Measurements from ENCODE around the gene CKM.

Gene CKM

DNA sequence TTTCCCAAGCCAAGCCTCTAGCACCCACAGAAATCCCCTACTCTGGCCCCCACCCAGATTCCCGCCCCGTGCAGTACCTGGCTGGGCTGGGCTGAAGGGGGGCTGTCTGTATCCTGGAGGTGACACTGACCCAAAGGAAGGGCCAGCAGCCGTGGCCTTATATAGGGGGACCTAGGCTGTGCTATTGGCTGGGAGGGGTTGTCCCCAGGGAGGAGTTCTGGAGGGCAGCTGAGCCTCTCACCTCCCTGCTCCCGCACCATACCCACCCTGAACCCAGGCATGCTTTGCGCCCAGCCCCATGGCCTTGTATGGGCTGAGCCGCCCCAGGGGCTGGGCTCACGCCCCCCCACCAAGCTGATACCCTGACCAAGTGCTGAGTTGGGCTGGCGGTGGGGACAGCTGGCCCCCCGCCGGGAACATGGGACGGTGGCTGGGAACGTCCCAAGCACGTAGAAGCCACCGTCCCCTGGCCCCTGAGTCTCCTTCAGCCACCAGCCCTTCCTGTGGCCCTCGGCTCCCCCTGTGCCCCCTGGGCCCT lies at the start of gene CKM:
Gene CKM (minus strand): TSS at position 132 of the 538 bp plus-strand sequence. CDS start 3,162 bp downstream, outside the sequence.
- no peak for DNase-seq

DNA sequence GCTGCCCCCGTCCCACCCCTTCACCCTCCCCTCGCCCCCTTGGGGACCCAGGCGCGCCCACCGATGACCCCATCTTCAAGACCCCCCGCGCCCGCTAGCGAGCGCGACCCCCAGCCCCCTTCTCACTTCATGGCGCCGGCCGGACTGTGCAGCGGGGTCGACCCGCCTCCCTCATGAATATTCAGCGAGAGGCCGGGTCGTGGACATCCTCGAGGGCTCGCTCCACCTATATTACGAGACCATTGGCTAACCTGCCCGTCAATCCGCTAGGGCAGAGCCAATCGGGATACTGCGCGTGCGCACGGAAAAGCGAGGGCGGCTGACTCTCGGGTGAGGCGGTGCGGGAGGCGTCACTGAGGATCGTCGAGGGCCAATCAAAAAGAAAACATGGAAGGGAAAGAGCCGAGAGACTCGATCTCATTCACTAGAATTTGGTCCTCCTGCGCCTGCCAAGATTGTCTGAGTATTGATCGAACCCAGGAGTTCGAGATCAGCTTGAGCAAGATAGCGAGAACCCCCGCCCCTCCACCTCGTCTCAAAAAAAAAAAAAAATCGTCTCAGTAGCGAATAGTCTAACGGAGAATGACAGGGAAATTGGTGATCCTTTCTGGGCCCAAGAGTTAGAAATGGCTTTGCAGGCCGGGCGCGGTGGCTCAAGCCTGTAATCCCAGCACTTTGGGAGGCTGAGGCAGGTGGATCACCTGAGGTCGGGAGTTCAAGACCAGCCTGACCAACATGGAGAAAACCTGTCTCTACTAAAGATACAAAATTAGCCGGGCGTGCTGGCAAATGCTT lies 47.9 kb upstream of the CKM start, which contains the start of gene ERCC2:
Gene ERCC2 (minus strand): TSS at position 164 of the 795 bp plus-strand sequence. CDS start 33 bp downstream, at position 131.
- DNase-seq = peak; percentile 100

DNA sequence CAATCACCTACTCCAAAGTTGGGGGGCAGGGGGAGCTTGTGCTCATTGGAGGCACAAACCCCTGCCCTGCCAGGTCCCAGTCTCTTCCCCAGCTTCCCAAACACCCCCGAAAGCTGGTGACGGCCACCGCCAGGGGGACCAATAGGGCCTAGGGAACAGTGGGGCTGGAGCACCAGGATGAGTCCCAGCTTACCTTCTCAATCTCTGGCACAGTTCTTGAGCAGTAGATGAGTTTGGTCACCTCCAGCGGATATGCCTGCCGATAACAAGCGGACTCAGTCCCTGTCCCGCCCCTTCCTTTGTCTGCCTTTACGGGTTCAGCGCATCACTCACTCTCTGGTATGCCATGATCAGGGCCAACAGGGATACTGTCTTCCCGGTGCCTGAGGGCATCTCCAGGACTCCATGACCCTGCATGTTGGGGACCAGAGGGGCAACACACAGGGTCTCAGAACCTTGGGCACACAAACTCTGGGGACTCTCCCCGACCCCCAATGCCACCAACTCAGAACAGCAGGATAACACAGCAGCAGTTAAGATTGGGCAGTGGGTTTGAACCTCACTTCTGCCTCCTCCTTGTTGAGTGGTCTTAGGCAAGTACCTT lies 46.2 kb upstream of the CKM start:
- DNase-seq = no peak

DNA sequence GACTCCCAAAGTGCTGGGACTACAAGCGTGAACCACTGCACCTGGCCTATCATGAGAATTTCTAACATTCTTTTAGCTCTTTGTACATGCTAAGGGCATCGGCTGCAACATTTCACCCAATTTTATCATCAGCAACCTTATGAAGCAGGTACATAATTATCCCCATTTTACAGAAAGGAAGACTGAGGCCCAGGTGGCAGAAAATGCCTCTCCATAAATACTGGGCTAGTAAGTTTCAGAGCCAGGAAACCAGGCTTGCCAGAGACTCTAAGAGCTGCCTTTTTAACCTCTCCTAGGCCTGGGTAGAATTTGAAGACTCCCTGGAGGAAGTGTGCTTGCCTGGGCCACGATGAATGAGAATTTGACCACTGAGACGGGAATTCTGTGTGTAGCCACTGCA lies 45.5 kb upstream of the CKM start:
- no peak for DNase-seq

DNA sequence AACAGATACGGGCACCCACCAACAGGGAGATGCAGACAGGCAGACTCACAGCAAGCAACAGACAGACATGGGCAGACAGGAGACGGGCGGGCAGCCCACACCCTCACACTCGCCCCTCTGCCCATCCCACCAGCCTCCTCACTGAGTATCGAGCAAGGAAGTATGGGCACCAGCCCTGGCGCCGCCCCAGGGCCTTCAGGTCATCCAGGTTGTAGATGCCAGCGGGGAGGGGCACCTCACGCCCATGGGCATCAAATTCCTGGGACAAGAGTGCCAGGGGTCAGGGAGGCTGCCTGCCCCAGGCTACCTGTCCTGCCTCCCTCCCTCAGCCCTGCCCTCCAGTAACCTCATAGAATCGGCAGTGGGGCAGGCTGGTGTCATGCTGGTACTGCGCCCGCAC lies 42.0 kb upstream of the CKM start:
- DNase-seq = no peak

DNA sequence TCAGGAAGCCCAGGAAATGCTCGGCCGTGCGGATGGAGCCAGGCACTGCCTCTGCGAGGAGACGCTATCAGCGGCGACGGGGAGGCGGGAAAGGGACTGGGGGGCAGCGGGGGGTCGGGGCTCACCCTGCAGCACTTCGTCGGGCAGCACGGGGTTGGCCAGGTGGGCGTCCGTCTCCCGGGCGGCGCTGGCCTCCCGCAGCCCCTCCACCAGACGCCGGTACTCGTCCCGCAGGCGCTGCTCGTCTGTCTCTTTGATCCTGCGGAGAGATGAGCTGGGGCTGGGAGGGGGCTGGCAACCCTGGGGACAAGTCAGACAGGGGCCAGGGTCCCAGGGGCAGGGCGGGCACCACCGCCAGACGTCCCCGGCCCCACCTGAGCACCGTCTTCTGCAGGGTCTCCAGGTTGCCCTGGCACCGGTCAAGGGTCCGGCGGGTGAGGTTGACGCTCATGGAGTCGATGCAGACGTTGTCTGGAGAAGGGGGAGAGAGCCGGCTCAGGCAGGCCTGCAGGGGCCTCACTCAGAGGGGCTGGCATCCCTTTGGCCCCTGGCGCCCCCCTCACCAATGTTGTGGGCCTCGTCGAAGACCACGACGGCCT lies 41.3 kb upstream of the CKM start:
- no peak for DNase-seq

DNA sequence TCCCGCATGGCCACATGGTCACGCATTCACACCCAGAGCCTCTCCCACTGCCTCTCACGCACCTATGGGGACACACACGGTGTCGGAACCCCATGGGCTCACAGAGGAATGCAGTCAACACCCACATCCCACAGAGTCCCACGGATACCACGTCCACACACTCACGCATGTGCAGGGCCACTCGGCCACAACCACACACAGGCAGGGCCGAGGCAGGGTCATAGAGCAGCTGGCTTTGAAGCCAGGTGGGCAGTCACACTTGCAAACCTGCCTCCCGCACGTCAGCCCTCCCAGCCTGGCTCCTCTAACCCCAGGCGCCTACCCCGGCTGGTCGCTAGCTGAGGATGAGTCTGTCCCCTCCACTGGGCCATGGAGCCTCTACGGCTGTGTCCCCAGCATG lies 39.6 kb upstream of the CKM start:
- DNase-seq = no peak

DNA sequence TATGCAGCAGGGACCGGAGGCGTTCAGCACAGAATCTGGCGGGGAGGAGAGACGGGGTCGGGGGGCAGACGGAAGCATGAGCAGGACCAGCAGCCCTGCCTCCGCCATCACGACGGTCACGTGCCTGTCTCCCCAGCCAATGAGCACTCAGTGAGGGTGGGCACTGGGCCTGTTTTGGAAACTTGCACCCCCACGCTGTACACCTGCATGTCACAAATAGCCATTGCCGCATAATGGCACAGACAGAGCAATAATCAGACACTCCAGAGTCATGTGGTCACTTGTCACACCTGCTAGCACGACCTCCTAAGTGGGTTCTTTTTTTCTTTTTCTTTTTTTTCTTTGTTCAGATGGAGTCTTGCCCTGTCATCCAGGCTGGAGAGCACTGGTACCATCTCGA lies 38.9 kb upstream of the CKM start:
- DNase-seq = no peak

DNA sequence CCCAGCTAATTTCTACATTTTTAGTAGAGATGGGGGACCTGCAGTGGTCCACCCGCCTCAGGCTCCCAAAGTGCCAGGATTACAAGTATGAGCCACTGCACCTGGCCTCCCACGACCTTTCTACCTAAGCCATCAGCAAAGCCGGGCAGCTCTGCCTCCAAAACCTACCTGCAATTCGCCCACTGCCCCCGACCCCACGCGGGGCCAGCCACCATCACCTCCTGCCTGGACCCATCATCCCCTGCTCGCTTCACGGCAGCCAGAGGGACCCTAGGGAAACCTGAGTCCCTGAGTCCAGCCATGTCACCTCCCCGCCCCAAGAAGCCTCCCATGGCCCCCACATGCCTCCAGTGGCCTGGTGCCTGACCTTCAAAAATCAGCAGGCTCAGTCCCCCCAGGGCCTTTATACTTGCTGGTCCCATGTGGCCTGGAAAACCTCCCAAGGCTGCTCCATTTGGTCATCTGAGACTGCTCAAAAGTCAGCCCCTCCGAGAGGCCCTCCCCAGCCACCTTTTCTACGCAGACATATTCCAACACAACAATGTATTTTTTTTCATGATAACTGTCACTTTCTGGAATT lies 35.6 kb upstream of the CKM start:
- no peak for DNase-seq

DNA sequence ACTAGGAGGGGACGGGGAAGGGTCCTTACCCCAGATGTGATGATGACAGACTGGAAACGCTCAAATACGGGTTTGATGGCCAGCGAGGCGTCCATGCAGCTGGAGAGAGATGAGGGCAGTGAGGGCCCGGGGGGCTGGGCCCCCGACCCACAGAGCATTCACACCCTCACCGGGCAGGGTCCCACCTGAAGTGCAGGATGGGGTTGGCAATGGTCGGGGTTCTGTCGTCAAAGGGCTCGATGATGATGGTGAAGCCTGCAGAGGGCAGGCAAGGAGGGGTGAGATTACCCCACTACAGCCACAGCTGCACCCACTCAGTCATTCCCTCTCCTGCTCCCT lies 34.7 kb upstream of the CKM start:
- no peak for DNase-seq

DNA sequence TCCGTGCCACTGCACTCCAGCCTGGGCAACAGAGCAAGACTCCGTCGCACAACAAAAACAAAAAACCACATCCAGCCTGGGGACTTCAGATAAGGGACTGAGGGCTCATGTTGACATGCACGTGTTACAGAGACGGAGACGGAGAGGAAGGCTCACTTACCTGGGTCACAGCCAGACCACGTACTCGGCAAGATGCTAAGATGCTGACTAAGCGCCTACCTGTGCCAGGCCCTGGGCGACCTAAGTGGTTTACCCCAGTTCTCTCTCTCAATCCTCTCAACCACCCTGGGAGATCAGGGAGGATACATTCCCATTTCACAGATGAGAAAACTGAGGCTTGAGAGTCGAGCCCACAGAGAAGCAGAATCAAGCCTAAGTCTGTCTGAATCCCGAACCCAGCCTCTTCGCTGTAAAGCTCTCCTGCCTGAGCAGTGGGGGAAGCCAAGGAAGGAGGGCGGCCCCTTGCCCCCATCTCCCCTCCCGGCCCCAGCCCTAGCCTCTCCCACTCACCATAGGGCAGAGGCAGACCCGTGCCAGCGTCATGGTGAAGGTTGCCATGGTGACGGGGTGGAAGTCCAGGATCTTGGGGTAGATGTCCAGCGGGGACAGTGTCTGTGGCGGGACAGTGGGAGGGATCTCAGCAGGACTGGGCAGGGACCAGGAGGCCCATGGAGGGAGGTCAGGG lies 34.2 kb upstream of the CKM start:
- no peak for DNase-seq

DNA sequence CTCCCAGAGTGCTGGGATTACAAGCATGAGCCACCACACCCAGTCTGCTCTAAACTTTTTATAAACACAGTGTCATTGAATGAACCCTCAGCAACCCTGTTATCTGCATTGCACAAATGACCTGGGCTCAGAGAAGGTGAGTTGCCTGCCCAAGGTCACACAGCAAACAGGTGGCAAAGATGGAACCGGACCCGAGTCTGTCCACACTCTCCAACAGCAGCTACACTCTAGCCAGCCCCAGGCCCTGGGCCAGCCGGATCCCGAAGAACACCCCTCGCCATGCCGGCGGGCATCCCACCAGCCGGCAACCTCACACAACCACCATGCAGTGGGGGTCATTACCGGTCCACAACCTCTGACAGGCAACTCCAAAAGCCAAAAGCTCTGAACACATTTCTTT lies 33.2 kb upstream of the CKM start:
- no peak for DNase-seq

DNA sequence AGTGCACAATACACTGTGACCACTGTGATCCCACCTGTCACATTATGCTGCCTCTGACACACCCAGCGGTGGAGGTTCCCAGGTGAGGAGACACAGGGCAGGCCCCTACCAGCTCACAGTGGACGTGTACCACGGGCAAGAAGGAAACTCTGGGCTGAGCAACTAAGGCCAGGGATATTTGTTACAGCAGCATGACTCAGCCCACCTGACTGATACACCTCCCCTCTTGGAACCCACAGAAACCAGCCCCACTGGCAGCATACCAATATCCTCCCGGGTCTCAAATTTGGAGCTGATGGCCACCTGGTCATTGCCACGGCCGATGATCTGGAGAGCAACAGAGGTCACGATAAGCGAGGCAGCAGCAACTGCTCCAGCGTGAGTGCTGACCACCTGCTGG lies 32.7 kb upstream of the CKM start:
- no peak for DNase-seq

DNA sequence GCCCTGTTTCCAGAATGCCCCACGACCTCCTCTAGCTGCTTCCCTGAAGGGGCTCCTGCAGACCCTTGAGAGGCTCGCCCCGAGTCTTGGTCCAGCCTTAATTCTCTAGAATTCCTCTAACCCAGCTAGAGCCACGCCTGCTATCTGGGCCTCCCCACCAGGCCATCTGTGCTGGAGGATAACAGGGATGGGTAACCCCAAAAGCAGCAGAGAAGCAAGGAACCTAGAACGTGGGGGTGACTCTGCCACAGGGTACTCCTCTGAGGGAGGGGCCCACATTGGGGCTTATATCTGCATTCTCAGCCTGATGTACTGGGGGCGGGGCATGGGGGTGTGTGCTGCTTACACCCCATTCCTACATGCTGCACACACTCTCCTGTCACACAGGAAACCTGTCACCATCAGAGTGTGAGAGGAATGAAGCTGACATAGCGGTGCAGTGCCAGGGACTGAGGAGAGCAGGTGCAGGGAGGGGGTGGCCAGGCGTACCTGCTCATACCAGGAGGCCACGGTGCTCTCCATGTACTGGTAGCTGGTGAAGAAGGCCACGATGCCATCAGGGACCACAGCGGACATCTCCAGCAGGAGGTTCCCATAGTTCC lies 31.7 kb upstream of the CKM start:
- DNase-seq = no peak

DNA sequence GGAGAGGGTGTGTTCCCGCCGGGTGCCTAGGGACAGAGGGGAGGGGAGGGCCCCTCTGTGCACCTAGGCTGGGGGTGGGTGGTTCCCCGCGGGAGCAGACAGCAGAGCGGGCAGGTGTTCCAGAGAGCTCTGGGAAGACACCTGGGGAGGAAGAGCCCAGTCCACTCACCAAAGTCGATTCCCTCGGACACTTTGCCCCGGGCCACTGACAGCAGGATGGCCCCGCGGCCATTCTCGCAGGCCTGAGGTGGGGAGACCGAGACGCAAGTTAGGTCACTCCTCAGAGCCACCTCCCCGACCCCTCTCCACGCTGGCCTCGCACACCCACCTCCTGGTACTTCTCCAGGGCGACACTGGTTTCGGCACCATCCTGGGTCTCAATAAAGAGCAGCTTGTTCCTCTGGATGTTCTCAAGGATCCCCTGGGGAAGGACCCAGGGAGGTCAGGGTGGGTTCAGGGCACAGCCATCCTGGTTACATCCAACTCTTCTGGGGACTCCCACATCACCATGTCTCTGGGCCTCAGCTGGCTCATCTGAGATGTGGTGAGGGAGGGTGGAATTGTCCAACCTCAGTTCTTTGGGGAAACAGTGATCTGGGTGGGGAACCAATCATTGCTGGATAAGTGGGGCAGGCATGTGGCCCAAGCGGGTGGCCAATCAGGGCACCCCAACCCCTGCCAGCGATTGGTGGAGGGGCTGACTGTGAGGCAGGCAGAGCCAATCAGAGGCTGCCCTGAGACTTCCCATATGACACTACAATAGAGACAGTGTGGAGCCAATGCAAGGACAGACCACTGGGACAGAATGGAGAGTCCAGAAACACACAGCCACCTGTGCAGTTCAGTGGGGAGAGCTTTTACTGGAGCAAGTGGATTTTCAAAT lies 30.5 kb upstream of the CKM start:
- DNase-seq = no peak

DNA sequence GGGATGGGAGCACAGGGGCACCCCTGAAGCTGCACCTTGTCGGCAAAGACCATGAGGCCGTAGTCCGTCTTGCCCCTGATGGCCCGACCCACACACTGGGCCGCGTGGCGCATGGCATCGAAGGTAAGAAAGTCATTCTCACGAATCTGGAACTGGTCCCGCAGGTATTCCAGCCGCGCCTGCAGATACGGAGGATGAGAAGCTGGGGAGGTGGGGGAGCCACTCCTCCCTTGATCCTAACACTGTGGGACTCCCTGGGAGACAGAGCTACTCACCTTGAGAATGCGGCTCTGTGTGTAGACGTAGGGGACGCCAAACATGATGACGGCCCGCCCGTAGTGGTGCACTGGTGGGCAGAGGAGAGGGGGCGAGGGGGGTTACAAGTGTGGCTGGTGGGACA lies 29.8 kb upstream of the CKM start:
- DNase-seq = no peak

DNA sequence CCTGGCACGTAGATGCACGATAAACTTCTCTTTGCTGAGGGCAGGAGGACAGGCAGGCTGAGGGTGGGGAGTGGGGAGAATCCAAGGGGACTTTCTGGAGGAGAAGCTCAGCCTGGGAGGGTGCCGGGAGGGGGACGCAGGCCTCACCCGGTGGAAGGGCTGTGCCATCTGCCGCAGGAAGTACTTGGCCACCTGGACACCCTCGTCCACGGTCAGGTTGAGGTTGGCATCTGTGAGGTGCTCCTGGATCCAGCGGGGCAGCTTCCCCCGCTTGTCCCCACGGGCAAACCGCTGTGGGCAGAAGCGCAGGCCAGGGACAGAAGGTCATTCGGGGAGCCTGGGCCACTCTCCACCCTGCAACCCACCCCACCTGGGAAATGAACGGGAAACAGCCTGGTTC lies 29.4 kb upstream of the CKM start:
- no peak for DNase-seq

DNA sequence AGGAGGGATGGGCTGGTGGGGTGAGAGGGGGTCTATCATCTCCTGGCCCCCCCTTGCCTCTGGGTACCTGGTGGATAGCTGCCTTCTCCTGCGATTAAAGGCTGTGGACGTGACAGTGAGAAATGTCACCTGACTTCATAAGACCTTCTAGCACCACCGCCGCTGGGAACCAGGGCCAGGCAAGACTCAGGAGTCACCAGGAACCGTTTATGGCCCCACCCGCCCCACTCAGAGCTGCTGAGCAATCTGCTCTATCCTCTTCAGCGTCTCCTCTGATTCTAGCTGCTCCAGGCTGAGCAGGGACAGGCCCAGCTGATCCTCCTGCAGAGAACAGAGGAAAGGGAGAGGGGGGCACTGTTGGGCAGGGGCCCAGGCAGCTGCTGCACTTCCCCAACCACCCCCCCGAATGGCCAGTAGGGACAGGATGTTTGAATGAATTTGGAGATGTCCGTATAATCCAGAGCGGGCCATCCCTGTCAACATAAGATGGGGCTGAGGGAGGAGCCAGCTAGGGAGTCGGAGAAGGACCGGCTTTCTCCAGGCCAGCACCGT lies 28.8 kb upstream of the CKM start:
- no peak for DNase-seq

DNA sequence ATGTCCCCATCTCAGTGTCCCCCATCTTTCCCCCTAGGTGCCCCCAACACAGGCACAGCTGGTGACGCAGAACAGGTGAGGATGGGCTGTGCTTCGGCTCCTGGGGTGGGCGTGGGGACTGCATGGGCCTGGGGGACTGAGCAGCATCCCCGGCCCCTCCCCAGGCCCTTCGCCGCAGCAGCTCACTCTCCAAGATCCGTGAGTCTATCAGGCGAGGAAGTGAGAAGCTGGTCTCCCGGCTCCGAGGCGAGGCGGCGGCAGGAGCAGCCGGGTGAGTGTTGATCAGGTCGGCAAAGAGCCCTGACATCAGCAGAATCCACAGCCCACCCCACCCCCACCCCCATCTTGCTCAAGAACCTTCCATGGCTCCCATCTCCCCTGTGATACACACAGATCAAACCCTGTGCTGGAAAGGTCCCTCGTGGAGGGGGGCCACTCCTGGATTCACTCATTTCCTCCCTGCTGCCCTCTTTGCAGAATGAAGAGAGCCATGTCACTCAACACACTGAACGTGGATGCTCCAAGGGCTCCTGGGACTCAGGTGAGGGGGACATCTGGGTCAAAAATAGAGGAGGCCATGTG lies 27.9 kb upstream of the CKM start:
- DNase-seq = no peak

DNA sequence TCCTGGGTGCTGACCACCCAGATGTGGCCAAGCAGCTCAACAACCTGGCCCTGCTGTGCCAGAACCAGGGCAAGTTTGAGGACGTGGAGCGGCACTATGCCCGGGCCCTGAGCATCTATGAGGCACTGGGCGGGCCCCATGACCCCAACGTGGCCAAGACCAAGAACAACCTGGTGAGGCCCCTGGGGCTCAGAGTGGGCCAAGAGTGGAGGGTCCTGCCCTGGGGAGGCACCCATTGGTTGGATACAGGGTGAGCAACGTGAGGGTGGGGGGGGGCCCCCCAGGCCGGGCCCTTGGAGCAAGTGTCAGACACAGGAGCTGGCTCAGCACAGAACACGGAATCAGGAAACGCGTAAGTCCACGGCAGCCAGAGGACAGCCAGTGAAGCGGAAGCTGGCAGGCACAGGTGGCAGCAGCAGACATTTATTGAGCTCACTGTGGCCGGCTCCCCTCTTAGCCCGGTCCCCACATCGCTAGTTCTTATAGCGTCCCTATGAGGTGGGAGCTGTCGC lies 26.8 kb upstream of the CKM start:
- DNase-seq = no peak

DNA sequence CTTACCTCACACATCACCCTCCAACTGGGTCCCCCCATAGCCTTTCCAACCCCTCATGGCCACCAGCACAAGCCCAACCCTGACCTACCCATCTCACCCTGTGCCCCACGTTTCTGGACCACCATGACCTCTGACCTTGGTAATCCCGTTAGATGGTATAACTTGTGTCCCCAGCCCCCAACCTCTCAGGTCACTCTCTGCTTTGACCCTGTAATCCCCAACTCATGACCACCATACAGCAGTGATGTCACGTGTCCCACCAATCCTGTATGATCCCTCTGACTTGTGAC lies 26.4 kb upstream of the CKM start:
- DNase-seq = no peak
